GM18951 (cell line): ENCODE results near the gene CUEDC2.

Source experiments
- POLR2A ChIP-seq: IDR thresholded peaks from 4 replicates; pipeline ENCODE4 v1.6.1; 2011; ENCODE audit warnings: mild to moderate bottlenecking; ENCODE audit not compliant: insufficient read length, insufficient read depth; ENCODE audit errors: extremely low read depth
- in situ Hi-C: fragments of 300-500 bp; cut with MboI; formaldehyde crosslinking; loops from one replicate; pipeline ENCODE4 v1.12.0; 2022; ENCODE audit warnings: low sequenced_read_pairs, mixed read lengths, inconsistent platforms; ENCODE audit not compliant: unreplicated experiment

The CUEDC2 gene

DNA sequence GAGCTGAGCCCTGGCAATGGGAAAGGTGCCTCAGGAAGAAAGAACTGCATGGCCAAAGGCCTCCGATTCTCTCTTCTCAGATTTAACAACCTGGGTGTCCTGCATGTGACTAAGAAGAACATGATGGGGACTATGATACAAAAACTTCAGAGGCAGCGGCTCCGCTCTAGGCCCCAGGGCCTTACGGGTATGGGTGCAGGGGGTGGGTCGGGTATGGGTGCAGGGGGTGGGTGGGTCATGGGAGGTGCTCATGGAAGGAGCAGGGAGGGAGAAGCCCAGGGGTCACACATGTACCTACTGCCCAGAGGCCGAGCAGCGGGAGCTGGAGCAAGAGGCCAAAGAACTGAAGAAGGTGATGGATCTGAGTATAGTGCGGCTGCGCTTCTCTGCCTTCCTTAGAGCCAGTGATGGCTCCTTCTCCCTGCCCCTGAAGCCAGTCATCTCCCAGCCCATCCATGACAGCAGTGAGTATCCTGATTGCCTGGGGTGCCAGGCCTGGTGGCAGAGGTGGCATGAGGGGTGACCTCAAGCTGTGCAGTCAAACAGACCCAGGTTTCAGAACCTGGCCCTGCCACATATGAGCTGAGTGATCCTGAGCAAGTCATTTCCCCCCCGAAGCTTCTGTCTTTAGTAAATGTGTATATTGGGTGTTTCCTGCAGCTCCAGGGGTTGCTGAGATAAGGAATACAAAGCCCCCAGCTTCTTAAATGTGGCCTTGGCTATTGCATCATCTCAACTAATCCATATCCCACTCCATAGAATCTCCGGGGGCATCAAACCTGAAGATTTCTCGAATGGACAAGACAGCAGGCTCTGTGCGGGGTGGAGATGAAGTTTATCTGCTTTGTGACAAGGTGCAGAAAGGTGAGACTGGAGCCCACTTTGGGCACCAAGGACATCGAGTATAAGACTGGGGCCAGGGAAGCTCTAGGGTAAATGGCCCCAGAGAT lies 34.9 kb downstream of the CUEDC2 start:
- no peak for TF ChIP-seq POLR2A
- in situ Hi-C loops = no loop called here

DNA sequence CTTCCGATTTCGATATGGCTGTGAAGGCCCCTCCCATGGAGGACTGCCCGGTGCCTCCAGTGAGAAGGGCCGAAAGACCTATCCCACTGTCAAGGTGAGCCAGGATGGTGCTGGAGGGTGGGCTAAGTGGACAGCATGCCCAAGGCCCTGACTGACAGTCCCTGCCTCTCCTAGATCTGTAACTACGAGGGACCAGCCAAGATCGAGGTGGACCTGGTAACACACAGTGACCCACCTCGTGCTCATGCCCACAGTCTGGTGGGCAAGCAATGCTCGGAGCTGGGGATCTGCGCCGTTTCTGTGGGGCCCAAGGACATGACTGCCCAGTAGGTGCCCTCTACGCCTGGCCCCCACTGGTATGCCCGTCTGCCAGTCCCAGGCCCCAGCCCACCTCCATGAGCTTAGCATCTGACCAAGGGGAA lies 35.6 kb downstream of the CUEDC2 start:
- in situ Hi-C loops = no loop called here
- no peak for TF ChIP-seq POLR2A

DNA sequence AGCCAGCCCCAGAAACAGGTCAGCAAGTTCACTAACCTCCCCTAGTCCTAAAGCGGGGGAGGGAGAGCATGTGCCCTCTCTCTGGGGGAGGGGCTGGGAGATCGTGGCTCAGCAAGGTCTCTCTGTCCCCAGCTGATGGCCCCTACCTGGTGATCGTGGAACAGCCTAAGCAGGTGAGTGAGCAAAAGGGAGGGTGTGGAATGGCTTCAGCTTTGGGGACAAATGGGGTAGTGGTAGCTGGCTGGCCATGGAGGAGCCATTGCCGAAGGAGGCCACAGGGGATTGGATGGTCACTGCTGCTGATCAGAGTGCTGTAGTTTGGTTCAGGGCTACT lies 36.1 kb downstream of the CUEDC2 start:
- in situ Hi-C loops = no loop called here
- TF ChIP-seq POLR2A = no peak

DNA sequence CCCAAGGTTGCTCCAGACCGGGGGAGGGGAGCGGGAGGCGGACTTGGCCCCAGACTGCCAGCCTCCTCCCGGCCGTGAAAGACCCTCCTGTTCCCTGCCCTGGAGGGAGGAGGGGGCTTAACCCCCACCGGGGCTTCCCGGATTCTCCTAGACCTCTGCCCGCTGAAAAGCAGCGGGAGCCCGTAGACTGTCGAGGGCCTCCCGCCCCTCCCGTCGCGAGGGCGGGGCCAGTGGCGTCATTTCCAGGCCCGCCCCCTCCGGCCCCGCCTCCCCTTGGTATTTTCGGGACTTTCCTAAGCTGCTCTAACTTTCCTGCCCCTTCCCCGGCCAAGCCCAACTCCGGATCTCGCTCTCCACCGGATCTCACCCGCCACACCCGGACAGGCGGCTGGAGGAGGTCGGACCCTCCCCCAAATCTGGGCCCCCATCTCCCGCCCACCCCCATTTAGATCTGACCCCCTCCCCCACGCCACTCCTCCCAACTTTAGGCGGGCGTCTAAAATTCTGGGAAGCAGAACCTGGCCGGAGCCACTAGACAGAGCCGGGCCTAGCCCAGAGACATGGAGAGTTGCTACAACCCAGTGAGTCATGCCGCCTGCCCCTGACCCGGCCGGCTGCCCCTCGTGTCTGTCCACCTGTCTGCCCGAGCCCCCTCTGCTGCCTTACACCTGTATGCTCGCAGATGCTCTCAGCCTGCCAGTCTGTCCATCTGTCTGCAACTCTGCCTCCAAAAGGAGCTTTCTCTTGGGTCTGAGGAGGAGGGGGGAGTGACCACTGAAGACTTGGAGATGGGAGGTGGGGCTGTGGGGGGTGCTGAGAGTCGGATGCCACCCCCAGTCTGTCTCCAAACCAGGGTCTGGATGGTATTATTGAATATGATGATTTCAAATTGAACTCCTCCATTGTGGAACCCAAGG lies 36.7 kb downstream of the CUEDC2 start, which contains the start of gene NFKB2:
TSS of gene NFKB2 (plus strand) at position 306 of the 917 bp plus-strand sequence. CDS start at position 561, 255 bp downstream.
- peak; percentile 55 for TF ChIP-seq POLR2A
- in situ Hi-C loops = no loop called here

DNA sequence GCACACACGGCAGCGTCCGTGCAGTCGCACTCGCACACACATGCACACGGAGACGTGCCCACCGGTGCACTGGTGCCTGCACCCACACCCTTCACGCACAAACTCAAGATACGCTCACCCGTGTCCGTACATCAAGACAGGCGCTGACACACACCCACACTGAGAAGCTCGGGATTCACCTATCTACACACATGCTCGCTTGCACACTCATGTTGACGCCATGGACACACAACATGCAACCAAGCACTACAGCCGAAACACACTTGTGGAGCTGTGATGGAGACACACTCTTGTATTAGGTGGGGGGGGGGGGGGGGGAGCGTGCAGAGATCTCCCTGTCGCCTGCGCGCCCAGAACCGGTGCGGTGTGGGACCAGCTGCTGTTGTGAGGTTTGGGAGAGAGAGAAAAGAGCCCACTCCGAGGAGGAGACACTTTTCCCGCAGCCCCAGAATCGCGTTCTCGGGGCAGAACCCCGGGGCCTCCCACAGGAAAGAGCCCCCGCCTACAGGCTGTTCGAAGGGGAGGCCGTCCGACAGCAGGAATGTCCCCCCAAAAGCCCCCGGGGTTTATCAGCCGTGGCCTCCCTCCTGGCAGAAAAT lies 37.5 kb downstream of the CUEDC2 start:
- in situ Hi-C loops = no loop called here
- no peak for TF ChIP-seq POLR2A

DNA sequence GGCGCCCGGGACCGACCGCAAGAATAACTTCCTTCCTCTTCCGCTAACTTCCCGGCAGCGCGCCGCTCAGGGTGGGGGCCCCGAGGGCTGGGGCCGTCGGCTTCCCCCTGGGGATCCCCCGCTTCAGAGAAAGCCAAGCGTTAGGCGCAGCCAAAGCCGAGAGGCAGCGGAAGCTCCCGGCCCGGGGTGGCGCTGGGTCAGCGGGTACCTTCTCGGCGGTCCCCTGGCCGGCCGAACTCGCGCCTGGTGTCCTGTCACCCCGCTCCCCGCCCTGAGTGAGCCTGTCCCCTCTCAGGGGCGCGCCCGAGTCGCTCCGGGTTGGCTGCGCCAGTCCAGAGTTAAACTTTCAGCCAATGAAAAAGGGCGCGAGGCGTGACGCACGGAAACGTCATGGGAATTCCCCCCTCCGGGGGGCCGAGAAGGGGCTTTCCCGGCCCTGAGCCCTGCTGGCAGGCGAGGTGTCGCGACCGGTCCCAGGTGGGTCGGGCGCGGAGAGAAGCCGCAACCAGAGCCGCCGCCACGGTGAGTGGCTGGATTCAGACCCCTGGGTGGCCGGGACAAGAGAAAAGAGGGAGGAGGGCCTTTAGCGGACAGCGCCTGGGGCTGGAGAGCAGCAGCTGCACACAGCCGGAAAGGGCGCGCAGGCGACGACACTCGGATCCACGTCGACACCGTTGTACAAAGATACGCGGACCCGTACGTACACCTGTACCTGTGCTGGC lies 38.1 kb downstream of the CUEDC2 start:
- TF ChIP-seq POLR2A = peak; percentile 82
- in situ Hi-C loops = no loop called here

DNA sequence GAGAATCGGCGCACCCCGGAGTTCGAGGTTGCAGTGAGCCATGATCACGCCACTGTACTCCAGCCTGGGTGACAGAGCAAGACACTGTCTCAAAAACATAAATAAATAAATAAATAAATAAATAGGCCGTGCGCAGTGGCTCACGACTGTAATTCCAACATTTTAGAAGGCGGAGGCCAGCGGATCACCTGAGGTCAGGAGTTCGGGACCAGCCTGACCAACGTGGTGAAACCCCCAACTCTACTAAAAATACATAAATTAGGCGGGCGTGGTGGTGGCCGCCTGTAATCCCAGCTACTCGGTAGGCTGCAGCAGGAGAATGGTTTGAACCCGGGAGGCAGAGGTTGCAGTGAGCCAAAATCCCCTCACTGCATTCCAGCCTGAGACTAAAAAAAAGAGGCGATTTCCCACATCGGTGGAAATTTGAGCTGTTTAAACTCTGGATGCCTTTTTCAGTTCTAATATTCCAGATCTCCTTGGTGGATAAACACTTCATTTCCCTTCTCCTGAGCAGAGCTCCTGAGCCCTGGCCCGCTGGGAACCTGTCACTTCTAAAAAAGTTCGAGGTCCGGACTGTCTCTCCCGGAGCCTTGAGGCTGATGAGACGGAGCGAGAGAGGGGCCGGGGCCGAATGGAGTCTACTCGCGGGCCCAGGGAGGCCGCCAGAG lies 38.8 kb downstream of the CUEDC2 start:
- in situ Hi-C loops = no loop called here
- TF ChIP-seq POLR2A = no peak

DNA sequence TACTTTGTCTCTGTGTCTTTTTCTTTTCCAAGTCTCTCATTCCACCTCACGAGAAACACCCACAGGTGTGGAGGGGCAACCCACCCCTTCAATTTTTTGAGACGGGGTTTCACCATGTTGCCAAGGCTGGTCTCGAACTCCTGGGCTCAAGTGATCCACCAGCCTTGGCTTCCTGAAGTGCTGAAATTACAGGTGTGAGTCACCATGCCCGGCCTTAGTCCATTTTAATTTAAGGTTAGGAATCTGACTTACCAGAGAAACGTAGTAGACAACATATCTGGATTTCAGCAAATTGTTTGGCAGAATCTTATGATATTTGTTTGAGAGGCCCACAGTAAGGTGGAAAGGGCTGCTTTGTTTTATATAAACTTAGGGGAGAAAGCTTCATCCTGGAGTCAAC lies 40.1 kb downstream of the CUEDC2 start:
- in situ Hi-C loops = no loop called here
- TF ChIP-seq POLR2A = no peak

DNA sequence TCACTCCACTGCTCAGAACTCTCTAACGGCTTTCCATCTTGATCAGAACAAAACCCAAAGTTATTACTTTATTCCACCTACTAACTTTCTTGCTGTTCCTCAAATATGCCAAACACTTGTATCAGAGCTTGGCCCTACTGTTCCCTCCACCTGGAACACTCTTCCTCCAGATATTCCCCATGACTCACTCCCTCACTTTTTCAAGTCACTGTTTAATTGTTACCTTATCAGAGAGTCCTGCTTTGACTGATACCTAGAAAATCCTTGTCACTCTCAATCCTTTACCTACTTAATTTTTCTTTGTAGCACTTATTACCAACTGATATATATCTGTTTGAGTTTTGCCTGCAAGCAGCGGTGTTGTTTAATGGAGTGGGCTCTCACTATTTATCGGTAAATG lies 42.5 kb downstream of the CUEDC2 start:
- in situ Hi-C loops = no loop called here
- no peak for TF ChIP-seq POLR2A

DNA sequence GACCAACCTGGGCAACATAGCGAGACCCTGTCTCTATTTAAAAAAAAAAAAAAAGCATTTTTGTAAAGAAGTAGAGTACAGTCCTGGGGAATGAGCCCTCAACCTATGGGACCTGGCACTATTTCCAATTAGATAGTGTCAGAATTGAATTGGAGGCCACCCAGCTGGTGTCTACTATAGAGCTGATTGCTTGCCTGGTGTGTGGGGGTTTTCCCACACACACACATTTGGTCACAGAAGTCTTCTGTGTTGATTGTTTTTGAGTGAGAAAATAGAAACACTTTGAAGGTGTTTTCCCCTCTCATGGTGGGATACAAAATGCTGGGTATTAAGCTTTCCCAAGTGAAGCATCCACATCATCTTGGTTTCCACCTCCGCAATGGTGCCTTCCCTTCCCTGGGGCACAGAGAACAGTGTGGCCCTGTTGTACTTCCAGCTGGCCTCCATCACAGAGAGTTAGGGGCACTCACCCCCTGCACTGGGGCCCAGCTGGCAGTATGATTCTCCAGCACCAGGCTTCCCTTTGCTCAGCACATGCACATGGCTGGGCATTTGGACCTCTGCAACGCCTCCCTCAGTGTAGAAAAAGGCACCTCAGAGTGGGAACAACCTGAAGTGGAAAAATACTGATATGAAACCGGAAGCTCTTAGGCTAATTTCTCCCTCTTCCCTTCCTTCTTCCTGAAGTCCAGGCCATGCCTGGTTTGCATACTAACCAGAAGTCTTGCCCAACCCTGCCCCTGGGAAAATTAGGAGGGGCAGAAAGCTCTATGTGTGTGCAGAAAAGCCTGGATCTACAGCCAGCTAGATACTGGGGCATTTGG lies 47.6 kb downstream of the CUEDC2 start:
- no peak for TF ChIP-seq POLR2A
- in situ Hi-C loops = no loop called here

DNA sequence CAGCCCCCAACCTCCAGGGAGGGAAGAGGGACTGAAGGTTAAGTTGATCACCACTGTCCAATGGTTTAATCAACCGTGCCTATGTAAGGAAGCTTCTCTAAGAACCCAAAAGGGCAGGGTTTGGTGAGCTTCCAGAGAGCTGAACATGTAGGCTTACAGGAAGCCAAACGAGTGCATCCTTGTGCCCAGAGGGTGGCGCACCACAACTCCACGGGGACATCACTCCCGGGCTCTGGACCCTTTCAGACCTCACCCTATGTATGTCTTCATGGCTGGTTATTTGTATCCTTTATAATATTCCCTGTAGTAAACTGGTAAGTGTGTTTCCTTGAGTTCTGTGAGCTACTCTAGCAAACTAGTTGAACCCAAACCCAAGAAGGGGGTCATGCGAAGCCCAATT lies 48.3 kb downstream of the CUEDC2 start:
- in situ Hi-C loops = no loop called here
- TF ChIP-seq POLR2A = no peak
